Lower leg skin (tissue), 3 donors: ENCODE measurements around the gene JPH2.

Source experiments
- POLR2A ChIP-seq, 2 donors: fragments of 450-650 bp; IDR thresholded peaks; one replicate each; pipeline ENCODE4 v1.6.1; 2016 to 2017; ENCODE audit warnings: antibody characterized with exemption in 2 of 2, mild to moderate bottlenecking in 1 of 2, moderate library complexity in 1 of 2
- TF ChIP-seq, protein P1 (sequence below), 3 donors: fragments of 450-650 bp; IDR thresholded peaks; one replicate each; pipeline ENCODE4 v1.5.1; 2016; ENCODE audit warnings: antibody characterized with exemption in 3 of 3, mild to moderate bottlenecking in 3 of 3, moderate library complexity in 2 of 3

- TF ChIP-seq POLR2A (IDR thresholded peaks at IDR 0.05), result no peak
- TF ChIP-seq, protein P1, sequence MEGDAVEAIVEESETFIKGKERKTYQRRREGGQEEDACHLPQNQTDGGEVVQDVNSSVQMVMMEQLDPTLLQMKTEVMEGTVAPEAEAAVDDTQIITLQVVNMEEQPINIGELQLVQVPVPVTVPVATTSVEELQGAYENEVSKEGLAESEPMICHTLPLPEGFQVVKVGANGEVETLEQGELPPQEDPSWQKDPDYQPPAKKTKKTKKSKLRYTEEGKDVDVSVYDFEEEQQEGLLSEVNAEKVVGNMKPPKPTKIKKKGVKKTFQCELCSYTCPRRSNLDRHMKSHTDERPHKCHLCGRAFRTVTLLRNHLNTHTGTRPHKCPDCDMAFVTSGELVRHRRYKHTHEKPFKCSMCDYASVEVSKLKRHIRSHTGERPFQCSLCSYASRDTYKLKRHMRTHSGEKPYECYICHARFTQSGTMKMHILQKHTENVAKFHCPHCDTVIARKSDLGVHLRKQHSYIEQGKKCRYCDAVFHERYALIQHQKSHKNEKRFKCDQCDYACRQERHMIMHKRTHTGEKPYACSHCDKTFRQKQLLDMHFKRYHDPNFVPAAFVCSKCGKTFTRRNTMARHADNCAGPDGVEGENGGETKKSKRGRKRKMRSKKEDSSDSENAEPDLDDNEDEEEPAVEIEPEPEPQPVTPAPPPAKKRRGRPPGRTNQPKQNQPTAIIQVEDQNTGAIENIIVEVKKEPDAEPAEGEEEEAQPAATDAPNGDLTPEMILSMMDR (IDR thresholded peaks at IDR 0.05), result peak in 1 of 3 donors; percentile 63
Observed at GRCh38 chr20:44187772-44188709, 1.1 kb upstream of the JPH2 start.
